Measurements from ENCODE around the gene GPR146. TPM values are rescaled to one million over a fixed set of nuclear protein-coding genes. Genes with fewer than 3 reads are reported as not detected.

GPR146 gene
- total RNA-seq, 1 donor from 2014 or later, result 1.7 TPM

- H3K27ac Mint-ChIP-seq (ENCODE audit: unreplicated experiment), result no peak overlapping the region
- Histone ChIP-seq H3K27me3 (ENCODE audit: insufficient read depth, low read length) (no peaks in the 10 kb centered on the region), H3K27ac (ENCODE audit: low read depth, low read length) (no peak overlapping the region), H2AFZ (ENCODE audit: low read depth, low read length) (no peak overlapping the region), H3K79me2 (ENCODE audit: insufficient read depth, low read length) (peaks cover 29% of the 10 kb centered on the region), H3K4me3 (ENCODE audit: insufficient read depth, low read depth, low read length) (no peak overlapping the region), H4K20me1 (ENCODE audit: insufficient read depth, low read length) (peaks cover 95% of the 10 kb centered on the region), H3K9me3 (ENCODE audit: insufficient read depth, low read depth, low read length) (no peaks in the 10 kb centered on the region), H3K36me3 (ENCODE audit: insufficient read depth, low read length) (no peaks in the 10 kb centered on the region), H3K9ac (ENCODE audit: low read length) (no peak overlapping the region), H3K4me1 (ENCODE audit: insufficient read depth, low read length) (peaks cover 12% of the 10 kb centered on the region), H3K4me2 (ENCODE audit: low read length) (peak overlapping the region; percentile 11)
- no peak for FAIRE-seq
- no peak for TF ChIP-seq EZH2 (IDR thresholded peaks at IDR 0.05; ENCODE audit: insufficient read depth, low read length)
- TF ChIP-seq, protein P1, sequence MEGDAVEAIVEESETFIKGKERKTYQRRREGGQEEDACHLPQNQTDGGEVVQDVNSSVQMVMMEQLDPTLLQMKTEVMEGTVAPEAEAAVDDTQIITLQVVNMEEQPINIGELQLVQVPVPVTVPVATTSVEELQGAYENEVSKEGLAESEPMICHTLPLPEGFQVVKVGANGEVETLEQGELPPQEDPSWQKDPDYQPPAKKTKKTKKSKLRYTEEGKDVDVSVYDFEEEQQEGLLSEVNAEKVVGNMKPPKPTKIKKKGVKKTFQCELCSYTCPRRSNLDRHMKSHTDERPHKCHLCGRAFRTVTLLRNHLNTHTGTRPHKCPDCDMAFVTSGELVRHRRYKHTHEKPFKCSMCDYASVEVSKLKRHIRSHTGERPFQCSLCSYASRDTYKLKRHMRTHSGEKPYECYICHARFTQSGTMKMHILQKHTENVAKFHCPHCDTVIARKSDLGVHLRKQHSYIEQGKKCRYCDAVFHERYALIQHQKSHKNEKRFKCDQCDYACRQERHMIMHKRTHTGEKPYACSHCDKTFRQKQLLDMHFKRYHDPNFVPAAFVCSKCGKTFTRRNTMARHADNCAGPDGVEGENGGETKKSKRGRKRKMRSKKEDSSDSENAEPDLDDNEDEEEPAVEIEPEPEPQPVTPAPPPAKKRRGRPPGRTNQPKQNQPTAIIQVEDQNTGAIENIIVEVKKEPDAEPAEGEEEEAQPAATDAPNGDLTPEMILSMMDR (IDR thresholded peaks at IDR 0.05; ENCODE audit: insufficient read depth, low read depth, low read length), result no peak
- no peak overlapping the region for H3K4me3 Mint-ChIP-seq (ENCODE audit: unreplicated experiment)
- H3K27me3 Mint-ChIP-seq (ENCODE audit: low read depth, unreplicated experiment), result no peaks in the 10 kb centered on the region
- peak; percentile 58 for DNase-seq (ENCODE audit: low read depth)
- peaks cover 2% of the 10 kb centered on the region for H3K9me3 Mint-ChIP-seq (ENCODE audit: unreplicated experiment)
- H3K4me1 Mint-ChIP-seq (ENCODE audit: low read depth, unreplicated experiment), result peaks cover 4% of the 10 kb centered on the region
- peaks cover 14% of the 10 kb centered on the region for H3K36me3 Mint-ChIP-seq (ENCODE audit: low read depth, unreplicated experiment)
Measured at GRCh38 chr7:1101563-1102431, 57.5 kb downstream of the GPR146 start.

- no peak overlapping the region for H3K27ac Mint-ChIP-seq (ENCODE audit: unreplicated experiment)
- FAIRE-seq (no peak), DNase-seq (ENCODE audit: low read depth) (no peak)
- Histone ChIP-seq H3K4me3 (ENCODE audit: insufficient read depth, low read depth, low read length) (no peak overlapping the region), H3K4me1 (ENCODE audit: insufficient read depth, low read length) (peaks cover 12% of the 10 kb centered on the region), H4K20me1 (ENCODE audit: insufficient read depth, low read length) (peaks cover 89% of the 10 kb centered on the region), H3K27me3 (ENCODE audit: insufficient read depth, low read length) (no peaks in the 10 kb centered on the region), H3K27ac (ENCODE audit: low read depth, low read length) (no peak overlapping the region), H3K9ac (ENCODE audit: low read length) (no peak overlapping the region), H3K79me2 (ENCODE audit: insufficient read depth, low read length) (peaks cover 26% of the 10 kb centered on the region), H2AFZ (ENCODE audit: low read depth, low read length) (no peak overlapping the region), H3K9me3 (ENCODE audit: insufficient read depth, low read depth, low read length) (no peaks in the 10 kb centered on the region), H3K36me3 (ENCODE audit: insufficient read depth, low read length) (no peaks in the 10 kb centered on the region), H3K4me2 (ENCODE audit: low read length) (no peak overlapping the region)
- H3K4me1 Mint-ChIP-seq (ENCODE audit: low read depth, unreplicated experiment), result peaks cover 4% of the 10 kb centered on the region
- peaks cover 7% of the 10 kb centered on the region for H3K36me3 Mint-ChIP-seq (ENCODE audit: low read depth, unreplicated experiment)
- H3K27me3 Mint-ChIP-seq (ENCODE audit: low read depth, unreplicated experiment), result no peaks in the 10 kb centered on the region
- no peak overlapping the region for H3K4me3 Mint-ChIP-seq (ENCODE audit: unreplicated experiment)
- peaks cover 2% of the 10 kb centered on the region for H3K9me3 Mint-ChIP-seq (ENCODE audit: unreplicated experiment)
- TF ChIP-seq, protein P1 (IDR thresholded peaks at IDR 0.05; ENCODE audit: insufficient read depth, low read depth, low read length), result no peak
- no peak for TF ChIP-seq EZH2 (IDR thresholded peaks at IDR 0.05; ENCODE audit: insufficient read depth, low read length)
Measured at GRCh38 chr7:1103009-1103788, 58.9 kb downstream of the GPR146 start.

All from astrocyte (in vitro differentiated cells and primary cell).